Parathyroid adenoma (tissue), 2 donors: ENCODE measurements around the gene ASPG.
"Not testable (repeated sequence)": the region's sequence is repeated elsewhere in the genome, so short reads cannot be mapped to it uniquely, and the experiment has no call there.

ENCODE experiments used
- H2AFZ ChIP-seq: fragments of 300-600 bp; sonication (generic); one replicate; pipeline ENCODE4 v1.7.0; 2017; ENCODE audit warnings: antibody characterized with exemption, mild to moderate bottlenecking
- H3K27ac ChIP-seq: fragments of 300-600 bp; sonication (generic); one replicate; pipeline ENCODE4 v1.7.0; 2017
- H3K27me3 ChIP-seq: fragments of 300-600 bp; sonication (generic); one replicate; pipeline ENCODE4 v1.7.0; 2017; ENCODE audit warnings: low read length; ENCODE audit not compliant: control insufficient read depth, insufficient read depth
- H3K36me3 ChIP-seq: fragments of 300-600 bp; sonication (generic); one replicate; pipeline ENCODE4 v1.7.0; 2017; ENCODE audit warnings: low read length; ENCODE audit not compliant: control insufficient read depth, insufficient read depth
- H3K4me1 ChIP-seq: fragments of 300-600 bp; sonication (generic); one replicate; pipeline ENCODE4 v1.7.0; 2017; ENCODE audit warnings: control low read depth
- H3K4me2 ChIP-seq: fragments of 300-600 bp; sonication (generic); one replicate; pipeline ENCODE4 v1.7.0; 2017; ENCODE audit warnings: low read length
- H3K4me3 ChIP-seq: fragments of 300-600 bp; sonication (generic); one replicate; pipeline ENCODE4 v1.7.0; 2017; ENCODE audit warnings: low read depth, low read length
- H3K79me2 ChIP-seq: fragments of 300-600 bp; sonication (generic); one replicate; pipeline ENCODE4 v1.7.0; 2017; ENCODE audit warnings: control low read depth
- H3K9ac ChIP-seq: fragments of 300-600 bp; sonication (generic); one replicate; pipeline ENCODE4 v1.7.0; 2017; ENCODE audit warnings: mild to moderate bottlenecking
- H3K9me3 ChIP-seq: fragments of 300-600 bp; sonication (generic); one replicate; pipeline ENCODE4 v1.7.0; 2017; ENCODE audit warnings: low read length; ENCODE audit not compliant: control insufficient read depth
- TF ChIP-seq, protein P1 (sequence below): fragments of 300-600 bp; sonication (generic); IDR thresholded peaks from one replicate; pipeline ENCODE4 v1.7.0; 2017; ENCODE audit warnings: antibody characterized with exemption, mild to moderate bottlenecking
- donor health status: primary hyperparathyroidism.

ASPG gene

DNA sequence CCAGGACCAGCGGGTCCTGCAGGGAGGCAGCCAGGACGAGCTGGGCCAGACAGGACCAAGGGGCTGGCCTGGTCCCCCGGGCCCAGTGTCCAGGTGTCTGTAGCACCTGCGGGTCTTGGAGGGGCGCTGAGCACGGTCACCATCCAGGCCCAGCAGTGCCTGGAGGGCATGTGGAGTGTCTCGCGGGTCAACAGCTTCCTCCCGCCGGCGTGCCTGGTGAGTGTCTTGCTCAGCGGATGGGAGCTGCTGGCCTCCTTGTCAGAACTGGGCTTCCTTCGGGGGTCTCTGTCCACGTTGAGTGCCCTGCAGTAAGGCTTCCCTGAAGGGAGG, 66.7 kb downstream of the ASPG start:
- no peaks in the 10 kb centered on the region for H3K4me1 ChIP-seq
- no peak overlapping the region for H3K4me3 ChIP-seq
- TF ChIP-seq, protein P1, sequence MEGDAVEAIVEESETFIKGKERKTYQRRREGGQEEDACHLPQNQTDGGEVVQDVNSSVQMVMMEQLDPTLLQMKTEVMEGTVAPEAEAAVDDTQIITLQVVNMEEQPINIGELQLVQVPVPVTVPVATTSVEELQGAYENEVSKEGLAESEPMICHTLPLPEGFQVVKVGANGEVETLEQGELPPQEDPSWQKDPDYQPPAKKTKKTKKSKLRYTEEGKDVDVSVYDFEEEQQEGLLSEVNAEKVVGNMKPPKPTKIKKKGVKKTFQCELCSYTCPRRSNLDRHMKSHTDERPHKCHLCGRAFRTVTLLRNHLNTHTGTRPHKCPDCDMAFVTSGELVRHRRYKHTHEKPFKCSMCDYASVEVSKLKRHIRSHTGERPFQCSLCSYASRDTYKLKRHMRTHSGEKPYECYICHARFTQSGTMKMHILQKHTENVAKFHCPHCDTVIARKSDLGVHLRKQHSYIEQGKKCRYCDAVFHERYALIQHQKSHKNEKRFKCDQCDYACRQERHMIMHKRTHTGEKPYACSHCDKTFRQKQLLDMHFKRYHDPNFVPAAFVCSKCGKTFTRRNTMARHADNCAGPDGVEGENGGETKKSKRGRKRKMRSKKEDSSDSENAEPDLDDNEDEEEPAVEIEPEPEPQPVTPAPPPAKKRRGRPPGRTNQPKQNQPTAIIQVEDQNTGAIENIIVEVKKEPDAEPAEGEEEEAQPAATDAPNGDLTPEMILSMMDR, result no peak
- no peak overlapping the region for H3K9ac ChIP-seq
- no peaks in the 10 kb centered on the region for H3K9me3 ChIP-seq
- no peaks in the 10 kb centered on the region for H3K27me3 ChIP-seq
- H3K36me3 ChIP-seq, result no peaks in the 10 kb centered on the region
- H3K27ac ChIP-seq, result no peak overlapping the region
- no peak overlapping the region for H3K4me2 ChIP-seq
- no peak overlapping the region for H2AFZ ChIP-seq
- H3K79me2 ChIP-seq, result no peaks in the 10 kb centered on the region

GRCh38 chr14:104152686-104153393, 67.3 kb downstream of the ASPG start:
- no peaks in the 10 kb centered on the region for H3K36me3 ChIP-seq
- no peak overlapping the region for H3K9ac ChIP-seq
- H3K4me1 ChIP-seq, result no peaks in the 10 kb centered on the region
- H3K27me3 ChIP-seq, result no peaks in the 10 kb centered on the region
- H3K9me3 ChIP-seq, result no peaks in the 10 kb centered on the region
- no peak overlapping the region for H2AFZ ChIP-seq
- no peaks in the 10 kb centered on the region for H3K79me2 ChIP-seq
- no peak overlapping the region for H3K4me3 ChIP-seq
- H3K4me2 ChIP-seq, result no peak overlapping the region
- TF ChIP-seq, protein P1, result no peak
- no peak overlapping the region for H3K27ac ChIP-seq

- H3K9me3 ChIP-seq, H3K4me2 ChIP-seq, H3K4me3 ChIP-seq, H2AFZ ChIP-seq, H3K27me3 ChIP-seq, H3K36me3 ChIP-seq, H3K4me1 ChIP-seq, H3K9ac ChIP-seq, H3K79me2 ChIP-seq, H3K27ac ChIP-seq: not testable (repeated sequence)
These were observed 67.9 kb downstream of the ASPG start for GRCh38 chr14:104153394-104153755.

- H3K4me3 ChIP-seq, result no peak overlapping the region
- H3K4me1 ChIP-seq, result no peaks in the 10 kb centered on the region
- no peak overlapping the region for H3K4me2 ChIP-seq
- no peaks in the 10 kb centered on the region for H3K27me3 ChIP-seq
- no peaks in the 10 kb centered on the region for H3K36me3 ChIP-seq
- no peaks in the 10 kb centered on the region for H3K9me3 ChIP-seq
- H2AFZ ChIP-seq, result no peak overlapping the region
- TF ChIP-seq, protein P1, result no peak
- H3K27ac ChIP-seq, result no peak overlapping the region
- no peak overlapping the region for H3K9ac ChIP-seq
- H3K79me2 ChIP-seq, result no peaks in the 10 kb centered on the region
These were observed 68.7 kb downstream of the ASPG start for GRCh38 chr14:104154246-104154645.

DNA sequence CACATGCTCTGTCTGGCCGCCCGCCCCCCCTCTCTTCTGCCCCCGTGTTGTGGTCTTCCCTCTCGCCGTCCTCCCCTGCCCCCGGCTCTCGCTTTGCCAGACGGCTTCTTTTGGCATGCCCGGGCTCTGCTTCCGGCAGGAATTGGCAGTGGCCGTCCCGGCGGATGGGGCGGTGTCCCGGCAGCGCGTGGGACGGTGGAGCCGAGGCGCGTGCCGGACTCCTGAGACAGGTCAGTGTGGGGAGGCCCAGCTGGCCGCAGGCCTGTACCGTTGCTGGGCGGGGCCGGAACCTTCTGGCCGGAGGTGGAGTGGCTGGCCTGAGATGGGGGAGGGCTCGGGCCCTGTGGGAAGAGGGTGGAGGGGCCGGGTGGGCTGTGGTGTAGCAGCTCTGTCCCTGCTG, 70.0 kb downstream of the ASPG start:
- Histone ChIP-seq H2AFZ (no peak overlapping the region), H3K27ac (no peak overlapping the region), H3K36me3 (no peaks in the 10 kb centered on the region), H3K9ac (no peak overlapping the region), H3K4me2 (no peak overlapping the region), H3K79me2 (no peaks in the 10 kb centered on the region), H3K9me3 (no peaks in the 10 kb centered on the region), H3K4me3 (no peak overlapping the region), H3K27me3 (no peaks in the 10 kb centered on the region), H3K4me1 (no peaks in the 10 kb centered on the region)
- TF ChIP-seq, protein P1, result no peak
